GM21737 (cell line): ENCODE measurements around the gene APLF.
"Not testable (repeated sequence)": the region's sequence is repeated elsewhere in the genome, so short reads cannot be mapped to it uniquely, and the experiment has no call there.

Source experiments
- ATAC-seq: cut with Tn5 transposase; IDR thresholded peaks from one replicate; pipeline ENCODE4 v1.9.1; 2021; ENCODE audit warnings: mild to moderate bottlenecking, moderate library complexity; ENCODE audit not compliant: unreplicated experiment

APLF gene

GRCh38 chr2:68569604-68570003 is 102.2 kb downstream of the APLF start:
- no peak for ATAC-seq

GRCh38 chr2:68570434-68570833 is 103.0 kb downstream of the APLF start:
- ATAC-seq, result not testable (repeated sequence)

- no peak for ATAC-seq
These were observed 106.9 kb downstream of the APLF start for GRCh38 chr2:68574202-68574791.

- ATAC-seq, result no peak
These were observed 109.8 kb downstream of the APLF start for GRCh38 chr2:68577183-68577582.

GRCh38 chr2:68579689-68580088 is 112.3 kb downstream of the APLF start:
- ATAC-seq, result no peak

GRCh38 chr2:68588589-68588988 is 121.2 kb downstream of the APLF start:
- ATAC-seq, result no peak

- no peak for ATAC-seq
These were observed 122.6 kb downstream of the APLF start for GRCh38 chr2:68589963-68590362.

GRCh38 chr2:68590702-68591101 is 123.3 kb downstream of the APLF start:
- ATAC-seq, result no peak

- ATAC-seq, result no peak
These were observed 123.8 kb downstream of the APLF start for GRCh38 chr2:68591225-68591624.

- no peak for ATAC-seq
These were observed 126.7 kb downstream of the APLF start for GRCh38 chr2:68594041-68594440.

GRCh38 chr2:68594674-68595492 is 127.5 kb downstream of the APLF start:
- peak; percentile 69 for ATAC-seq

- ATAC-seq, result not testable (repeated sequence)
These were observed 128.1 kb downstream of the APLF start for GRCh38 chr2:68595493-68595785.

GRCh38 chr2:68600495-68600894 is 133.1 kb downstream of the APLF start:
- not testable (repeated sequence) for ATAC-seq

- no peak for ATAC-seq
These were observed 135.7 kb downstream of the APLF start for GRCh38 chr2:68603059-68603458.

- no peak for ATAC-seq
These were observed 136.7 kb downstream of the APLF start for GRCh38 chr2:68604077-68604476.

GRCh38 chr2:68605939-68606338 is 138.6 kb downstream of the APLF start:
- no peak for ATAC-seq

- ATAC-seq, result no peak
These were observed 139.4 kb downstream of the APLF start for GRCh38 chr2:68606759-68607158.

- no peak for ATAC-seq
These were observed 140.5 kb downstream of the APLF start for GRCh38 chr2:68607837-68608236.

- no peak for ATAC-seq
These were observed 145.6 kb downstream of the APLF start for GRCh38 chr2:68612765-68613519.

- ATAC-seq, result no peak
These were observed 153.4 kb downstream of the APLF start for GRCh38 chr2:68620772-68621171.

GRCh38 chr2:68623820-68624219 is 156.4 kb downstream of the APLF start:
- no peak for ATAC-seq

- no peak for ATAC-seq
These were observed 160.2 kb downstream of the APLF start for GRCh38 chr2:68627615-68628014.
